ENCODE data around the gene PALD1.

- TF ChIP-seq CTCF (conservative IDR thresholded peaks at IDR 0.05 in 1 of 2, IDR thresholded peaks at IDR 0.05 in 1 of 2; ENCODE audit: low read depth in 1 of 2, low read length in 2 of 2): no peak
- TF ChIP-seq EZH2 (IDR thresholded peaks at IDR 0.05; ENCODE audit: low read length, missing control alignments): no peak
Measured at GRCh38 chr10:70499836-70500167, 21.2 kb downstream of the PALD1 start.

All from fibroblast of lung (primary cell).